HG03045 (cell line): ENCODE measurements around the gene NLN.
"Not testable (repeated sequence)": the region's sequence is repeated elsewhere in the genome, so short reads cannot be mapped to it uniquely, and the experiment has no call there.

ENCODE experiments used
- ATAC-seq: cut with Tn5 transposase; IDR thresholded peaks from one replicate; pipeline ENCODE4 v1.9.1; 2021; ENCODE audit warnings: mild to moderate bottlenecking, moderate library complexity; ENCODE audit not compliant: unreplicated experiment

Gene NLN

DNA sequence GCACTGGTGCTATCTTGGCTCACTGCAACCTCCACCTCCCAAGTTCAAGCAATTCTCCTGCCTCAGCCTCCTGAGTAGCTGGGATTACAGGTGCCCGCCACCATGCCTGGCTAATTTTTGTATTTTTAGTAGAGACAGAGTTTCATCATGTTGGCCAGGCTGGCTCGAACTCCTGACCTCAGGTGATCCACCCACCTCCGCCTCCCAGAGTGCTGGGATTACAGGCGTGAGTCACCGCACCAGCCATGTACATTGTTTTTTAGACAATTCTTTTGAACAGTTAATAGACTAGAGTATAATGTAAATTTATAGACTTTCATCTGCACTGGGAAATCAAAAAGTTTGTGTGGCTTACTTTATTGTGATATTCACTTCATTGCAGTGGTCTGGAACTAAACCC lies 85.5 kb downstream of the NLN start:
- ATAC-seq: not testable (repeated sequence)

- ATAC-seq: no peak
Observed at GRCh38 chr5:65808251-65808741, 86.3 kb downstream of the NLN start.

DNA sequence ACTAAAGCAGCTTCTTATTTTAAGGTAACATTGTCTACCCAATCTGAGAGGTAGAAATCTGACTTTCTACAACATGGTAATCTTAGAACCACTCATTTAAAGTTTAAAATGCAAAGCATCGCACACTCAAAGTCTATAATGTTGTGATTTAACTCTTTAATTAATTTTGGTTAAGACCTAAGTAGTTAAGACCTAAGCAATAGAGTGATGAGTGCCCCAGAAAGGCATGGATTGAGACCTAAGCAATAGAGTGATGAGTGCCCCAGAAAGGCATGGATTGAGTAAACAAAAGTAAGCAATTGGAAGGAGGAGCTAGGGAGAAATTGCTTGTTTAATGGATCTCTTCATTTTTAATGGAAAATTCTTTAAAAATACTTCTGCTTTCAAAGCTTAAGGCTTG lies 86.8 kb downstream of the NLN start:
- no peak for ATAC-seq

DNA sequence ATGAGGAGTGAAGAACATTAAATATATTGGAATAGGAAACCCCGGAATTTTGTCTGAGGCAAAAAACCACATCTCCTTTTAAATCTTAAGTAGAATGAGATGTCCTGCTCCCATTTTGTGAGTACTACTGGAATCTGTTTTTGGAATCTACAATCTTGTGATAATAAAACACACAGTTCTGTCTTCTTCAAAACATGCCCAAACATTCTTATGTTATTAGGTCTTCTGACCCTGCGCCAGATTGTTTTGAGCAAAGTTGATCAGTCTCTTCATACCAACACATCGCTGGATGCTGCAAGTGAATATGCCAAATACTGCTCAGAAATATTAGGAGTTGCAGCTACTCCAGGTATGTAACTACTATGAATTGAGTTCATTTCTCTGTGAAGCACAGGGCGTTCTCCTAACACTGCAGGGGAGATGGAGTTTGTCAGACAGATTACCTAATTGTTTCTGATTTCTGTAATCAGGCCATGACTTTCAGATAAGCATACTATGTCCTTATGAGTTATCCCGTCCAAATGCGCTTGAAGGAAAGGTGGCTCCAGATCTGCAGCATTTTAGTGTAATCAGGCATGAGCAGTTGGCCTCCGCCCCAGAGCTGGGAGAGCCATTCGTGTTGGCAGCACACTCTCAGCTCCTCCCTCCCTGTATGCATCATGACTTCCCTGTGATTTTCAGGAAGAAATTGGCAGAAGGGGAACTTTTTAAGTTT lies 88.0 kb downstream of the NLN start:
- no peak for ATAC-seq

DNA sequence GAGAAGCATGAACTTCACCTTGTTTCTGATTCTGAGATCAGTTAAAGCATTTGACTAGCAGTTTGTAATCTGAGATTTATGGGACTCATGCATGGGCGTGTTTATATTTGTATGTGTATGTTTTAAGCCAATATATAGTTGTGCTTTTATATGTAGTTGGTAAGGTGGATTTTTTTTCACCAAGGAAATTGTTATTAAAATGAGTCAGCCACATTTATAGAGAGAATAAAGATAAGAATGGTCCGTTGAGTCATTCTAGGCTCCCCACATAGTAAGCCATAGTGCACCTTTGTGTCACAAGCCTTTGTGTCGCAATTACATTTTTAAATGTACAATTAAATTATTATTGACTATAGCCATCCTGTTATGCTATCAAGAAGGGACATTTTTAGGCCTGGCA lies 89.0 kb downstream of the NLN start:
- no peak for ATAC-seq

- ATAC-seq: no peak
Observed at GRCh38 chr5:65811885-65812284, 89.9 kb downstream of the NLN start.

DNA sequence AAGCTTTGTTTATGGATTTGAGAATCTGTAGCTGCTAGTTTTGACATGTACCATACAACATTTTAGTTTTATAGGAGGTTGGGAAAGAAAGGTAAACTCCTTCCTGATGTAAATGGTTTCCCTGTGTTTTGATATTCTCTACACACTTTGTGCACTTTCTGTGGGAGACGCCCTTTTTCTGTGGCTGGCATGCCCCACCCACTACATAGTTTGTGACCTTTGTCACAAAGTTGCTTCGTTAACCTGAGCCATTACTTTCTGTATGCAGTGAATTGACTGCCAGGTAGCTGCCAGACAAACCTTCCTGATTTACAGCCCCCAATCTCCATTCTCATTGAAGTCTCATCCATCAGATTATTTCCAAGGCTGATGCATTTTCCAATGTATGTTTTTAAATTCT lies 90.6 kb downstream of the NLN start:
- no peak for ATAC-seq

DNA sequence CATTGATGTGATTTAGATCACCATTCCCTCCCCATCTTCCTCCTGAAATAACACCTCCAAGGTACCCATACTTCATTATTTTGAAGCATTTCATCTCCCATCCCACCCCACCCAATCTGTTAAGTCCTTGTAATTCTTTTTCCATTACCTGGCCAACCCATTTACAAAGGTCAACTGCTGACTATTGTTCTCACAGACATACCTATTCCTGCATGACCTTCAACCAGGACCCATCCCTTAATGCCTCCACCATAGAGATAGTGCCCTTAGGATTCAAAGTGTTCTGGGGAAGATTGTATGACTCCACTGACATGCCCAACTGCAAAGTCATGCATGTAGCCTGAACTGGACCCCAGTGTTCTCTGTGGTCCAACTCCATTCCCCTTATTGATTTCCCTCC lies 91.2 kb downstream of the NLN start:
- ATAC-seq: no peak

DNA sequence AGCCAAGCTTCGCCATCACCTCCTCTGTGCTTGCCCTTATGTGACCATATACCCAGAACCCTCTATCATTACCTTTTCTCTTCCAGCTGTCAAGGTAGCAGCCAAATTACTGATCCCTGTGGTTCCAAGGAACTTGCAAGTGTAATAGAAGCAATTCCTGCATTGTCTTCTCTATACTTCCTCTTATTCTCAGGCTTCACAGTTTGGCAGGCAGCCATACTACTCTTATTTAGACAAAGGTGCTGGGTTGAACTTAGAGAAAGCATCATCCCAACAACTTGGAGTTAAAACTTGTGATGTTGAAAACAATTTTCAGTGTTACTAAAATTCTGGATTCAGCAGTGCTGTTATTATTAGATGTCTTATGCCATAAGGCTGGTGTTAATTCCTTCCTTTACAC lies 93.2 kb downstream of the NLN start:
- no peak for ATAC-seq

GRCh38 chr5:65816729-65817128 lies 94.7 kb downstream of the NLN start:
- no peak for ATAC-seq

- ATAC-seq: no peak
Observed at GRCh38 chr5:65817931-65818330, 95.9 kb downstream of the NLN start.

DNA sequence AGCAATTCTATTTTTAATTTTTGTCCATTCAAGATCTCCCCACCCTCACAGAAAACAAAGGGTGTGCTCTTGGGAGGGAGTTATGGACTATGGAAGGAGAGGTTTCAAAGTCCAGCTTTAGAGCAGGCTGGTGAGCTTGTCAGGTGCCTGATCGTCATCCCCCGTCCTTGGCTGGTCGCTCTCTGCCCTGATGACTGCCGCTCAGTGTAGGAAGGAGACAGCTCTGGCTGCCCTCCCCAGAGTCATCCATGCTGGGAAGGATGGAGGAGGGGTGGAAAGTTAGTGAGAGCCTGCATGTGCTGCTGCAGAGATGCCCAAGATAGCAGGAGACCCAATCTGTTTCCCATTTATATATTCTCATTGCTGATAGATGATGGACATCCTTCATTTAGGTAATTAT lies 96.6 kb downstream of the NLN start:
- ATAC-seq: no peak

GRCh38 chr5:65819215-65819904 lies 97.4 kb downstream of the NLN start:
- no peak for ATAC-seq

DNA sequence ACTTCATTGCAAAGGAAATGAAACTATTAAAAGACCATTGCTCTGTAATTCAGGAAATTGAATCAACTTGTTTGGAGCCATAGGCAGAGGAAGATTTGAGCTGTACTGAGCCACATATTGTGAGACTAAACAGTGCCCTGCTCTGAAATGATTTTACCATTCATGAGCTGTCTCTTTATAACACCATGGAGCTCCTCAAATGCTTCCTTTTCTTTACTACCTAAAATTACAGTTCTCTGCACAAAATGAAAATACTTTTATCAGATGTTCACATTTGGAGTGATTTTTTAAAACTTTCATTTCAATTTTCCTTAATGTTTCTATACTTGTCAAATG lies 97.9 kb downstream of the NLN start:
- ATAC-seq: no peak

GRCh38 chr5:65820373-65820772 lies 98.4 kb downstream of the NLN start:
- no peak for ATAC-seq

DNA sequence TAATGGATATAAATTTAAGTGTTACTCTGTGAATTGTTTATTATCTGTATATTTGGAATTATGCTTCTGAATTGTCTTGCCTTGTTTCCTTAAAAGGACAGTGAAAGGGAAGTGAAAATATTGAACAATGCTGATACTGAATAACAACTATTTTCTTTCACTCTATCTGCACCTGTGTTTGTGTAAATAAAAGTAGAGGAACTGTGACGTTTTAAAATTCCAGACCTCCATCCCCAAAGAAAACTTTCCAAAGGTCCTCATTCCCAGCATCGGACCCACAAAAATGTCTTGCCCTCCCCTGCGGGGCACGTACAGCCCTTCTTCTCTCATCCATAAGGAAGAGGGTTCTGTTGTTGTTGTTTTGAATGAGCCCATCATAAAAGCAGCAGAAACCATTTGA lies 100.0 kb downstream of the NLN start:
- no peak for ATAC-seq

DNA sequence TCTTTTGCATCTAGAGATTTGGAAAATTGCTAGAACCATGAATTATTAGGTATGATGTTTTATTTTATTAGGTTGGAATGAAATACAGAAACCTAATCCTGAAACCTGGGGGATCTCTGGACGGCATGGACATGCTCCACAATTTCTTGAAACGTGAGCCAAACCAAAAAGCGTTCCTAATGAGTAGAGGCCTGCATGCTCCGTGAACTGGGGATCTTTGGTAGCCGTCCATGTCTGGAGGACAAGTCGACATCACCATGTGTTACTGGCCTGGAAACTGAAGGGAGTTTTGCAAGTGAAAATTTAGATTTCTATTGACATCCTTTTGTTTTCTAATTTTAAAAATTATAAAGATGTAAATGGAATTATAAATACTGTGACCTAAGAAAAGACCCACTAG lies 100.7 kb downstream of the NLN start:
- ATAC-seq: no peak

- ATAC-seq: no peak
Observed at GRCh38 chr5:65823204-65823603, 101.2 kb downstream of the NLN start.

GRCh38 chr5:65823845-65824445 lies 101.9 kb downstream of the NLN start:
- ATAC-seq: no peak

DNA sequence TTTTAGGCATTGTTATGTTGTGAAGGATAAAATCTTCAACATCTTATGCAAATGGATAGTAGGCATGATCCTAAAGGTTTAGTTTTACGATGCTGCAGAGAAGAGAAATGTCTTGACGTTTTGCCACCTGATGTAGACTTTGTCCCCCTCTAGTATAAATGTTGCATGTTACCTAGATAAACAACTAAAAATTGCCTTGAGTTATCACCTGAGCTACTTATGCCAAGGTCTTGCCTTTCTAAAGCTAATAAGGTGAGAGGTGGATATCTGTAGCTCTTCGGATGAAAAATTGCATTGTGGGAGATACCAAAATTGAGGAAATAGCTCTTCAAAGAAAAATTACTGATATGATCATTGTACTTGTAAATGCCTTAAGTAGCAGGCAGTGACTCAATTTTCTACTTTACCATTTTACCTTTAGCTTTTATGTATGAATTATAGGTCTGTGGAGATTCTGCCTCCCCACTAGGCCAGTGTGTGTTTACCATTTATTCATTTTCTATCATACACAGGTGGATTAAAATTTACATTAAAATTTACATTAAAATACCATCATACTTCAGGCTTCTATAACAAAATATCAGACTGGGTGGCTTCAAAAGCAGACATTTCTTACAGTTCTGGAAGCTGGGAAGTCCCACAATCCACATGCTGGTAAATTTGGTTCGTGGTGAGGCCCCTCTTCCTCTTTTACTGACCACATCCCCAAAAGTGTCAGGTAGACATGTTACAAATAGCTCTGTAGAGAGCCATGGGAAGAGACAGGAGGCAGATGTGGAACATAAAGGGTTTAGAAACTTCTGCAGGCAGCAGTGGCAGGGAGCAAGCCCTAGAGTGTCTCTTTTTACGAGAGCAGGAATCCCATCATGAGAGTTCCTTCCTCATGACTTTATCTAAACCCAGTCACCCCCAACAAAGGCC lies 103.7 kb downstream of the NLN start:
- ATAC-seq: peak; percentile 45
